HepG2 (cell line): ENCODE measurements around the gene CD300C. TPM values are rescaled to one million over a fixed set of nuclear protein-coding genes. Genes with fewer than 3 reads are reported as not detected.

Source experiments
- GZF1 ChIP-seq: sonication (generic); formaldehyde crosslinking; IDR thresholded peaks from 2 replicates; pipeline ENCODE4 v1.5.1; 2020; ENCODE audit warnings: mild to moderate bottlenecking, missing genetic modification reagents
- MEF2D ChIP-seq: sonication (generic); formaldehyde crosslinking; IDR thresholded peaks from 2 replicates; pipeline ENCODE4 v1.5.1; 2020; ENCODE audit warnings: mild to moderate bottlenecking, missing genetic modification reagents
- MTF2 ChIP-seq: sonication (generic); formaldehyde crosslinking; IDR thresholded peaks from 2 replicates; pipeline ENCODE4 v1.5.0; 2020; ENCODE audit warnings: missing genetic modification reagents, borderline replicate concordance
- NFYB ChIP-seq: sonication (generic); formaldehyde crosslinking; IDR thresholded peaks from 2 replicates; pipeline ENCODE4 v1.4.0; 2020; ENCODE audit warnings: missing genetic modification reagents
- ZNF274 ChIP-seq: sonication (generic); formaldehyde crosslinking; IDR thresholded peaks from 2 replicates; pipeline ENCODE4 v1.5.1; 2020; ENCODE audit warnings: mild to moderate bottlenecking, missing genetic modification reagents
- polyA plus RNA-seq, 8 experiments: library from polyadenylated mRNA; depleted of rRNA in 3 of 8; stranded (reverse) in 7 of 8; unstranded in 1 of 8; fragments of >200 nt; fragmentation: Illumina TruSeq in 4 of 8; extraction: Trizol in 4 of 8; gene quantifications; 2 replicates each; pipeline versions ENCODE4 v1.2.1 to v1.2.3, GENCODE V29; 2011 to 2016; ENCODE audit warnings: low read depth in 4 of 8, missing spikeins in 1 of 8, mixed read lengths in 1 of 8; ENCODE audit not compliant: insufficient read depth in 1 of 8
- total RNA-seq, 5 experiments: library from RNA; depleted of rRNA; stranded (reverse); fragments of >200 nt; fragmentation: Illumina TruSeq; extraction: Trizol; gene quantifications; 2 replicates each; pipeline ENCODE4 v1.2.3, GENCODE V29; 2016; ENCODE audit warnings: low read depth in 1 of 5
- TF ChIP-seq, protein P1 (sequence below): sonication (generic); formaldehyde crosslinking; IDR thresholded peaks from 2 replicates; pipeline ENCODE4 v1.5.0; 2020; ENCODE audit warnings: mild to moderate bottlenecking, missing genetic modification reagents
- TF ChIP-seq, protein P2 (sequence below): IDR thresholded peaks from 2 replicates; pipeline ENCODE4 v1.6.1; 2016; ENCODE audit warnings: low read depth
- TF ChIP-seq, protein P3 (sequence below): sonication (generic); formaldehyde crosslinking; IDR thresholded peaks from 2 replicates; pipeline ENCODE4 v1.4.0; 2020; ENCODE audit warnings: missing genetic modification reagents
- TF ChIP-seq, protein P4 (sequence below): IDR thresholded peaks from 2 replicates; pipeline ENCODE4 v1.6.1; 2012; ENCODE audit warnings: low read depth, low read length, improper control_type of control experiment
- TF ChIP-seq, protein P5 (sequence below), 2 experiments: fragments of 450-650 bp in 1 of 2; sonication (generic) in 1 of 2; formaldehyde crosslinking in 1 of 2; IDR thresholded peaks; 2 replicates each; pipeline versions ENCODE4 v1.6.1 to v1.8.0; 2016 to 2022; ENCODE audit warnings: antibody characterized with exemption in 1 of 2, mild to moderate bottlenecking in 1 of 2, missing genetic modification reagents in 1 of 2

The CD300C gene
- total and polyA plus RNA-seq, 2 of the 13 experiments (the other 11 are each of a cell fraction or from before 2014, with no cell fraction given): not detected

DNA sequence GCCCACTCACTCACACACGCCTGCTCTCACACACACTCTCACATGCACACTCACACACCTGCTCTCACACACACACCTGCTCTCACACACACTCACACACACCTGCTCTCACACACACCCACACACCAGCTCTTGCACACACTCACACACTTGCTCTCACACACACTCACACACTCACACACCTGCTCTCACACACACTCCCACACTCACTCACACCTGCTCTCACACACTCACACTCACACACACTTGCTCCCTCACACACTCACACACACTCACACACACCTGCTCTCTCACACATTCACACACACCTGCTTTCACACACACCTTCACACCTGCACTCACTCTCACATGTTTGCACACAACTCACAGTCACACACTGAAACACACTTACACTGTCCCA, 17.4 kb upstream of the CD300C start (continued):
- TF ChIP-seq, protein P1, sequence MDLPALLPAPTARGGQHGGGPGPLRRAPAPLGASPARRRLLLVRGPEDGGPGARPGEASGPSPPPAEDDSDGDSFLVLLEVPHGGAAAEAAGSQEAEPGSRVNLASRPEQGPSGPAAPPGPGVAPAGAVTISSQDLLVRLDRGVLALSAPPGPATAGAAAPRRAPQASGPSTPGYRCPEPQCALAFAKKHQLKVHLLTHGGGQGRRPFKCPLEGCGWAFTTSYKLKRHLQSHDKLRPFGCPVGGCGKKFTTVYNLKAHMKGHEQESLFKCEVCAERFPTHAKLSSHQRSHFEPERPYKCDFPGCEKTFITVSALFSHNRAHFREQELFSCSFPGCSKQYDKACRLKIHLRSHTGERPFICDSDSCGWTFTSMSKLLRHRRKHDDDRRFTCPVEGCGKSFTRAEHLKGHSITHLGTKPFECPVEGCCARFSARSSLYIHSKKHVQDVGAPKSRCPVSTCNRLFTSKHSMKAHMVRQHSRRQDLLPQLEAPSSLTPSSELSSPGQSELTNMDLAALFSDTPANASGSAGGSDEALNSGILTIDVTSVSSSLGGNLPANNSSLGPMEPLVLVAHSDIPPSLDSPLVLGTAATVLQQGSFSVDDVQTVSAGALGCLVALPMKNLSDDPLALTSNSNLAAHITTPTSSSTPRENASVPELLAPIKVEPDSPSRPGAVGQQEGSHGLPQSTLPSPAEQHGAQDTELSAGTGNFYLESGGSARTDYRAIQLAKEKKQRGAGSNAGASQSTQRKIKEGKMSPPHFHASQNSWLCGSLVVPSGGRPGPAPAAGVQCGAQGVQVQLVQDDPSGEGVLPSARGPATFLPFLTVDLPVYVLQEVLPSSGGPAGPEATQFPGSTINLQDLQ (CRISPR knock-in tag): no peak
- TF ChIP-seq GZF1 (CRISPR knock-in tag) (no peak), MTF2 (CRISPR knock-in tag) (no peak), NFYB (CRISPR knock-in tag) (no peak), ZNF274 (CRISPR knock-in tag) (no peak), MEF2D (CRISPR knock-in tag) (no peak)
- TF ChIP-seq, protein P2, sequence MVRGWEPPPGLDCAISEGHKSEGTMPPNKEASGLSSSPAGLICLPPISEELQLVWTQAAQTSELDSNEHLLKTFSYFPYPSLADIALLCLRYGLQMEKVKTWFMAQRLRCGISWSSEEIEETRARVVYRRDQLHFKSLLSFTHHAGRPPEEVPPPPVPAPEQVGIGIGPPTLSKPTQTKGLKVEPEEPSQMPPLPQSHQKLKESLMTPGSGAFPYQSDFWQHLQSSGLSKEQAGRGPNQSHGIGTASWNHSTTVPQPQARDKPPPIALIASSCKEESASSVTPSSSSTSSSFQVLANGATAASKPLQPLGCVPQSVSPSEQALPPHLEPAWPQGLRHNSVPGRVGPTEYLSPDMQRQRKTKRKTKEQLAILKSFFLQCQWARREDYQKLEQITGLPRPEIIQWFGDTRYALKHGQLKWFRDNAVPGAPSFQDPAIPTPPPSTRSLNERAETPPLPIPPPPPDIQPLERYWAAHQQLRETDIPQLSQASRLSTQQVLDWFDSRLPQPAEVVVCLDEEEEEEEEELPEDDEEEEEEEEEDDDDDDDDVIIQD (CRISPR knock-in tag): no peak
- TF ChIP-seq, protein P3, sequence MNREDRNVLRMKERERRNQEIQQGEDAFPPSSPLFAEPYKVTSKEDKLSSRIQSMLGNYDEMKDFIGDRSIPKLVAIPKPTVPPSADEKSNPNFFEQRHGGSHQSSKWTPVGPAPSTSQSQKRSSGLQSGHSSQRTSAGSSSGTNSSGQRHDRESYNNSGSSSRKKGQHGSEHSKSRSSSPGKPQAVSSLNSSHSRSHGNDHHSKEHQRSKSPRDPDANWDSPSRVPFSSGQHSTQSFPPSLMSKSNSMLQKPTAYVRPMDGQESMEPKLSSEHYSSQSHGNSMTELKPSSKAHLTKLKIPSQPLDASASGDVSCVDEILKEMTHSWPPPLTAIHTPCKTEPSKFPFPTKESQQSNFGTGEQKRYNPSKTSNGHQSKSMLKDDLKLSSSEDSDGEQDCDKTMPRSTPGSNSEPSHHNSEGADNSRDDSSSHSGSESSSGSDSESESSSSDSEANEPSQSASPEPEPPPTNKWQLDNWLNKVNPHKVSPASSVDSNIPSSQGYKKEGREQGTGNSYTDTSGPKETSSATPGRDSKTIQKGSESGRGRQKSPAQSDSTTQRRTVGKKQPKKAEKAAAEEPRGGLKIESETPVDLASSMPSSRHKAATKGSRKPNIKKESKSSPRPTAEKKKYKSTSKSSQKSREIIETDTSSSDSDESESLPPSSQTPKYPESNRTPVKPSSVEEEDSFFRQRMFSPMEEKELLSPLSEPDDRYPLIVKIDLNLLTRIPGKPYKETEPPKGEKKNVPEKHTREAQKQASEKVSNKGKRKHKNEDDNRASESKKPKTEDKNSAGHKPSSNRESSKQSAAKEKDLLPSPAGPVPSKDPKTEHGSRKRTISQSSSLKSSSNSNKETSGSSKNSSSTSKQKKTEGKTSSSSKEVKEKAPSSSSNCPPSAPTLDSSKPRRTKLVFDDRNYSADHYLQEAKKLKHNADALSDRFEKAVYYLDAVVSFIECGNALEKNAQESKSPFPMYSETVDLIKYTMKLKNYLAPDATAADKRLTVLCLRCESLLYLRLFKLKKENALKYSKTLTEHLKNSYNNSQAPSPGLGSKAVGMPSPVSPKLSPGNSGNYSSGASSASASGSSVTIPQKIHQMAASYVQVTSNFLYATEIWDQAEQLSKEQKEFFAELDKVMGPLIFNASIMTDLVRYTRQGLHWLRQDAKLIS: no peak
- TF ChIP-seq, protein P4, sequence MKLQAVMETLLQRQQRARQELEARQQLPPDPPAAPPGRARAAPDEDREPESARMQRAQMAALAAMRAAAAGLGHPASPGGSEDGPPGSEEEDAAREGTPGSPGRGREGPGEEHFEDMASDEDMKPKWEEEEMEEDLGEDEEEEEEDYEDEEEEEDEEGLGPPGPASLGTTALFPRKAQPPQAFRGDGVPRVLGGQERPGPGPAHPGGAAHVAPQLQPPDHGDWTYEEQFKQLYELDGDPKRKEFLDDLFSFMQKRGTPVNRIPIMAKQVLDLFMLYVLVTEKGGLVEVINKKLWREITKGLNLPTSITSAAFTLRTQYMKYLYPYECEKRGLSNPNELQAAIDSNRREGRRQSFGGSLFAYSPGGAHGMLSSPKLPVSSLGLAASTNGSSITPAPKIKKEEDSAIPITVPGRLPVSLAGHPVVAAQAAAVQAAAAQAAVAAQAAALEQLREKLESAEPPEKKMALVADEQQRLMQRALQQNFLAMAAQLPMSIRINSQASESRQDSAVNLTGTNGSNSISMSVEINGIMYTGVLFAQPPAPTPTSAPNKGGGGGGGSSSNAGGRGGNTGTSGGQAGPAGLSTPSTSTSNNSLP: no peak
- TF ChIP-seq, protein P5, sequence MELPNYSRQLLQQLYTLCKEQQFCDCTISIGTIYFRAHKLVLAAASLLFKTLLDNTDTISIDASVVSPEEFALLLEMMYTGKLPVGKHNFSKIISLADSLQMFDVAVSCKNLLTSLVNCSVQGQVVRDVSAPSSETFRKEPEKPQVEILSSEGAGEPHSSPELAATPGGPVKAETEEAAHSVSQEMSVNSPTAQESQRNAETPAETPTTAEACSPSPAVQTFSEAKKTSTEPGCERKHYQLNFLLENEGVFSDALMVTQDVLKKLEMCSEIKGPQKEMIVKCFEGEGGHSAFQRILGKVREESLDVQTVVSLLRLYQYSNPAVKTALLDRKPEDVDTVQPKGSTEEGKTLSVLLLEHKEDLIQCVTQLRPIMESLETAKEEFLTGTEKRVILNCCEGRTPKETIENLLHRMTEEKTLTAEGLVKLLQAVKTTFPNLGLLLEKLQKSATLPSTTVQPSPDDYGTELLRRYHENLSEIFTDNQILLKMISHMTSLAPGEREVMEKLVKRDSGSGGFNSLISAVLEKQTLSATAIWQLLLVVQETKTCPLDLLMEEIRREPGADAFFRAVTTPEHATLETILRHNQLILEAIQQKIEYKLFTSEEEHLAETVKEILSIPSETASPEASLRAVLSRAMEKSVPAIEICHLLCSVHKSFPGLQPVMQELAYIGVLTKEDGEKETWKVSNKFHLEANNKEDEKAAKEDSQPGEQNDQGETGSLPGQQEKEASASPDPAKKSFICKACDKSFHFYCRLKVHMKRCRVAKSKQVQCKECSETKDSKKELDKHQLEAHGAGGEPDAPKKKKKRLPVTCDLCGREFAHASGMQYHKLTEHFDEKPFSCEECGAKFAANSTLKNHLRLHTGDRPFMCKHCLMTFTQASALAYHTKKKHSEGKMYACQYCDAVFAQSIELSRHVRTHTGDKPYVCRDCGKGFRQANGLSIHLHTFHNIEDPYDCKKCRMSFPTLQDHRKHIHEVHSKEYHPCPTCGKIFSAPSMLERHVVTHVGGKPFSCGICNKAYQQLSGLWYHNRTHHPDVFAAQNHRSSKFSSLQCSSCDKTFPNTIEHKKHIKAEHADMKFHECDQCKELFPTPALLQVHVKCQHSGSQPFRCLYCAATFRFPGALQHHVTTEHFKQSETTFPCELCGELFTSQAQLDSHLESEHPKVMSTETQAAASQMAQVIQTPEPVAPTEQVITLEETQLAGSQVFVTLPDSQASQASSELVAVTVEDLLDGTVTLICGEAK (IDR thresholded peaks at IDR 0.05): peak; percentile 32; the same call in 1 of the 2 replicates
- TF ChIP-seq, protein P5 (CRISPR knock-in tag; IDR thresholded peaks at IDR 0.05): no peak
